ENCODE measurements around the gene ZNF232.

Gene ZNF232

GRCh38 chr17:5065227-5065744 is 46.4 kb downstream of the ZNF232 start:
- DNase-seq (ENCODE audit: low read depth), result no peak
- no peak overlapping the region for H3K4me3 ChIP-seq (ENCODE audit: control insufficient read depth, low read depth, low read length)
- no peak for TF ChIP-seq CTCF (IDR thresholded peaks at IDR 0.05; ENCODE audit: control insufficient read depth, insufficient read depth, low read depth, low read length, missing control alignments)
